Stimulated activated CD8-positive, alpha-beta memory T cell treated with anti-CD3 and anti-CD28 coated beads, Interleukin-7, amount 100 ng/mL, for 1 hour (primary cell): ENCODE data around the gene NDUFA6.
A peak's percentile ranks its signal among the peaks of the same experiment; 100 is the strongest.
"Not testable (repeated sequence)": the region's sequence is repeated elsewhere in the genome, so short reads cannot be mapped to it uniquely, and the experiment has no call there.

ENCODE experiments used
- DNase-seq, 2 donors: peaks; one replicate each; pipeline ENCODE4 v3.0.0-alpha.2; 2020; ENCODE audit warnings: low read depth in 2 of 2

Gene NDUFA6

DNA sequence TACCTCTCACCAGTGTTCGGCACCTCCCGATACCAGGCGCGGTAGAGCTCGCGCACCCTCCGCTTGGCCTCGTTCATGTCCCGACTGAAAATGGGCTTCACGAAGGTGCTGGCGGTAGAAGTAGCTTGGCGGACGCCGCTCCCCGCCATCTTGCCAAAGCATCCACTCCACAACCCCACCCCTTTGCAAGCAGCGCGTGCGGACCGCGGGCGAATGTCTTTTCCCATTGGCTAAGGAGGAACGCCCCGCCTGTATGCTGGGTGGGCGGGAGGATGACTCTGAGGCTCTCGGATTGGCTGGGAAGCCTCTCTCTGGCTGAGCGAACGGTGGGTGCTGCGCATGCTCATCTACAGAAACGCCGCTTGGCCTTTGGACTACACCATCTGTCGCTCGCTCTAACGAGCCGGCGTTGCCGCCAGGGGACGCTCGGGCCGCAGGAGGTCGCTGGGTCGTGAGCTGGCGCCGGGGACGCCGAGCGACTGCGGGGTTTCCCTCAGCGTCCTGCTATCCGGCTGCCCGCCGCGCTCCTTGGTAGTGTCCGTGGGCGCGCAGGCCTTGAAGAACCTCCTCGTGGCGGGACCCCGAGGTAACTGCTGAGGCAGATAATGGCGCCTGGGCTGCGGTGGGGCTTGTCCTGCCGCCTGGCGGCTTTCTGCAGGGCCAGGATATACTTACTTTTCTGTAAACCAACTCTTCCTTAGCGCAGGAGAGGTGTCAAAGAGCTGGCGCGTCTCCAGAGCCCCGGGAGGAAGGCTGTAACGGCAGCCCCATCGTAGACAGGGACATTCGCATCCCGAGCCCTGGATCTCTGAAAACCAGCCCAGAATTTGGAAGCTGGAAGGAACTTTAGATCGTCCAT is at the start of gene NDUFA6:
Gene NDUFA6, minus strand, starts transcription at position 177 of the 859 bp plus-strand sequence. Its CDS starts 28 bp downstream, at position 149.
- peak; percentile 93 for DNase-seq

- DNase-seq, result not testable (repeated sequence)
Measured at GRCh38 chr22:42140153-42140552, 49.6 kb upstream of the NDUFA6 start.

- DNase-seq, result not testable (repeated sequence)
Measured at GRCh38 chr22:42139508-42139907, 48.9 kb upstream of the NDUFA6 start.

GRCh38 chr22:42138972-42139371 is 48.4 kb upstream of the NDUFA6 start:
- DNase-seq, result no peak

DNA sequence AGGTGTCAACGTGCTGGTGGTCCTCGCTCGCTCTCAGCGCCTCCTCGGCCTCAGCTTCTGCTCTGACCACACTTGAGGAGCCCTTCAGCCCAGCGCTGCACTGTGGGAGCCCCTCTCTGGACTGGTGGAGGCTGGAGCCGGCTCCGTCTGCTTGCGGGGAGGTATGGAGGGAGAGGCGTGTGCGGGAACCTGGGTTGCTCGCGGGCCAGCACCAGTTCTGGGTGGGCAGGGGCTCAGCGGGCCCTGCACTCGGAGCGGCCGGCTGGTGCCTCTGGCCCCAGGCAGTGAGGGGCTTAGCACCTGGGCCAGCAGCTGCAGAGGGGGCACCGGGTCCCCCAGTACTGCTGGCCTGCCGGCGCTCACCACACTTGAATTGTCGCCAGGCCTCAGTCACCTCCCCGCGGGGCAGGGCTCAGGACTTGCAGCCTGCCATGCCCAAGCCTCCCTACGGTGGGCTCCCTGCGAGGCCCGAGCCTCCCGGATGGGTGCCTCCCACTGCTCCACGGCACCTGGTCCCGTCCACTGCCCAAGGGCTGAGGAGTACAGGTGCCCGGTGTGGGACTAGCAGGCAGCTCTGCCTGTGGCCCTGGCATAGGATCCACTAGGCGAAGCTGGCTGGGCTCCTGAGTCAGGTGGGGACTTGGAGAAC is 47.7 kb upstream of the NDUFA6 start:
- DNase-seq, result no peak

DNA sequence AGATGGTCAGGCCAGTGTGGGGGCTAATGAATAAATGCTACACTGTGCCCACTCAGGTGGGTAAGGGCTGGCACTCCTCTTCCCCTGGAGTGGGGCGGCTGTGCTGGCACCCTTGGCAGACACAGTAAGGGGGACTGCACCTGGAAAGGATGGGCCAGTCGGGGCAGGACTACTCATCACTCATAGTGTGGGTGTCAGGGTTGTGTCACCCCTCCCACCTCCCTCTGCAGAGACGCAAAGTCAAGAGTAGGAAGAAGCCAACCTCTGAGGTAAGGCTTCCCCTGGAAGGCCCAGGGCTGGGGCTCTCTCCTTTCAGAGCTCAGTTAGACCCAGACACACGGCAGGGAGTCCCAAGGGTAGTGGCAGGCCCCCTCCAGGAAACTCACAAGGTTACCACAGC is 45.1 kb upstream of the NDUFA6 start:
- not testable (repeated sequence) for DNase-seq

DNA sequence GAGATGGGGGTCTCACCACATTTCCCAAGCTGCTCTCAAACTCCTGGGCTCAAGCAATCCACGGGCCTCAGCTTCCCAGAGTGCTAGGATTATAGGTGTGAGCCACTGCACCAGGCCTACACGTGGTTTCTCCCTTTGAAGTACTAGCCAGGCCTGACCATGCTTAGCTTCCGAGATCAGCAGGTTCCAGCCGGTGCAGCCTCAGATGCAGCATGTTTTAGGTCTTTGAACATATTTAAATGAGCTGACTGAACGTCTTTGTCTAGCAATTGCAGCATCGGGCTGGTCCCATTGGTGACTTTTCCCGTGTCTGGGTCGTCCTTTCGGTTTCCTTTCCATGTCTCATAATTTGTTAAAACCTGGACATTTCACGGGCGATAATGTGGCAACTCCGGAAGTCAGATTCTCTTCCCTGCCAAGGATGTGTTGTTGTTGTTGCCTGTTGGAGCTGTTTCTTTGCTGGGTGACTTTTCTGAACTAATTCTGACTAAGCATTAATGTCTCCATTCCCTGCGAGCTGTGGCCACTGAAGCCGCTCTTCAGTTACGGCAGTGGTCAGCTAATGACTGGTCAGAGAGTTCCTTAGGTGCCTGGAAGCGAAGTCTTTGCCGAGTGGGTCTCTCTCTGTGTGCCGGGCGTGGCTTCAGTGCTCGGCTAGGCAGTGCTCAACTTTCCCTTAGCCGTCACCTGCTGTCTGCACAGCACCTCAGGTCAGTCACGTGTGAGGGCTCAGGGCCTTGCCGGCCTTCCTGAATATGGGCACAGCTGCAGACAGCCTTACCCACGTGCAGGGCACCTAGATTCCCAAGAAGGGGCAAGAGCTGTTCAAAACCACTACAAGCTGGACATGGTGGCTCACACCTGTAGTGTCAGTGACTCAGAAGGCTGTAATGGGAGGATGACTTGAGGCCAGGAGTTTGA is 43.8 kb upstream of the NDUFA6 start:
- DNase-seq, result no peak

- DNase-seq, result no peak
Measured at GRCh38 chr22:42132457-42132856, 41.9 kb upstream of the NDUFA6 start.

GRCh38 chr22:42131562-42131961 is 41.0 kb upstream of the NDUFA6 start:
- DNase-seq, result no peak

DNA sequence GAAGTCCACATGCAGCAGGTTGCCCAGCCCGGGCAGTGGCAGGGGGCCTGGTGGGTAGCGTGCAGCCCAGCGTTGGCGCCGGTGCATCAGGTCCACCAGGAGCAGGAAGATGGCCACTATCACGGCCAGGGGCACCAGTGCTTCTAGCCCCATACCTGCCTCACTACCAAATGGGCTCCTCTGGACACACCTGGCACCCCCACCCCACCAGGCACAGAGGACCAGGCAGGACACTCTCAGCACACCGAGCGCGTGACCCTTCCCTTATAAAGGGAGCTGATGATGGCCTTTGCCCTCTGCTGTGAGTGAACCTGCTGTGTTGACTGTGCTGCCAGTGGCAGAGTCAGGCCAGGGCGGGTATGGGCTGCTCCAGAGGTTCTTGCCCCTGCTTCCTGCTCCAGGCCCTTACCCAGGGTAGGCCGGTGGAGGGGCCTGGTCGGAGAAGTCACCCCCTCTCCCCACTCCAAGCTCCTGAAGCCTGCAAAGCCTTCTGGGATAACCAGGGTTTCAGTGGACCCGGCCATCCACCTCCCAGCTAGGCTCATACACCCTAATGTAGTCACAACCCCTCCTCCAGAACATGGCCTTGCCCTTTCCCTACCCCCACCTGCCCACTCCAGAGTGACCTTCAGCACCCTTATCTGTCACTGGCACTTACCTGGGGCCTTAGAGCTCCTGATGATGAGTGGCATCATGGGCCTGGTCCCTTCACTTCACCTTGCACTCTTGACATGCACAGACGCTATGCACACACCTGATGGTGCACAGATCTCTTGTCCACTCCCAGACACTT is 40.3 kb upstream of the NDUFA6 start, which contains the start of gene CYP2D6:
Gene CYP2D6, minus strand, starts transcription at position 172 of the 793 bp plus-strand sequence. Its CDS starts 19 bp downstream, at position 153.
- not testable (repeated sequence) for DNase-seq

- not testable (repeated sequence) for DNase-seq
Measured at GRCh38 chr22:42130182-42130581, 39.6 kb upstream of the NDUFA6 start.

- not testable (repeated sequence) for DNase-seq
Measured at GRCh38 chr22:42128776-42129694, 38.5 kb upstream of the NDUFA6 start.

GRCh38 chr22:42128007-42128406 is 37.4 kb upstream of the NDUFA6 start:
- not testable (repeated sequence) for DNase-seq

DNA sequence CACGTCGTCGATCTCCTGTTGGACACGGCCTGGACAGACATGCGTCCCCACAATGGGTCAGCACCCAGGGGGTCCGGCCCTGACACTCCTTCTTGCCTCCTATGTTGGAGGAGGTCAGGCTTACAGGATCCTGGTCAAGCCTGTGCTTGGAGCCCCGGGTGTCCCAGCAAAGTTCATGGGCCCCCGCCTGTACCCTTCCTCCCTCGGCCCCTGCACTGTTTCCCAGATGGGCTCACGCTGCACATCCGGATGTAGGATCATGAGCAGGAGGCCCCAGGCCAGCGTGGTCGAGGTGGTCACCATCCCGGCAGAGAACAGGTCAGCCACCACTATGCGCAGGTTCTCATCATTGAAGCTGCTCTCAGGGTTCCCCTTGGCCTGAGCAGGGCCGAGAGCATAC is 37.0 kb upstream of the NDUFA6 start:
- no peak for DNase-seq

- DNase-seq, result not testable (repeated sequence)
Measured at GRCh38 chr22:42123529-42123928, 33.0 kb upstream of the NDUFA6 start.

DNA sequence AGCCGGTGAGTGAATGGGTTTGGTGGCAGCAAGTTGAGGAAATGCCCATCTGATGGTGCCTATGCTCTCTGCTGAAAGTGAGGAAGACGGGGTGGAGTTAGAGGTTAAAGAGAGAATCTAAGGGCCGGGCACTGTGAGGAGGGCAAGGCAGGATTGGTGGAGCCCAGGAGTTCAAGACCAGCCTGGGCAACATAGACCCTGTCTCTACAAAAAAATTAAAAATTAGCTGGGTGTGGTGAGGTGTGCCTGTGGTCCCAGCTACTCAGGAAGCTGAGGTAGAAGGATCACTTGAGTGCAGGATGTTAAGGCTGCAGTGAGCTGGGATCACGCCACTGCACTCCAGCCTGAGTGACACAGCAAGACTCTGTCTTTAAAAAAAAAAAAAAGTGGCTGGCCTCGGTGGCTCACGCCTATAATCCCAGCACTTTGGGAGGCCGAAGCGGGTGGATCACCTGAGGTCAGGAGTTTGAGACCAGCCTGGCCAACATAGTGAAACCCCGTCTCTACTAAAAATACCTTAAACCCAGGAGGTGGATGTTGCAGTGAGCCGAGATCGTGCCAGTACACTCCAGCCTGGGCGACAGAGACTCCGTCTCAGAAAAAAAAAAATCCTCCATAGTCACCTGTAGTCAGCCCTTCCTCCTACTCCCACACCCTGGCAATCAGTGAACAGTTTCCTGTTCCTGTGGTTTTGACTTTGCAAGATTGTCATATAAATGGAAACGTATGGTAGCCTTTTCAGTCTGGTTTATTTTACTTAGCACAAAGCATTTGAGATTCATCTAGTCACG is 29.9 kb upstream of the NDUFA6 start:
- not testable (repeated sequence) for DNase-seq

DNA sequence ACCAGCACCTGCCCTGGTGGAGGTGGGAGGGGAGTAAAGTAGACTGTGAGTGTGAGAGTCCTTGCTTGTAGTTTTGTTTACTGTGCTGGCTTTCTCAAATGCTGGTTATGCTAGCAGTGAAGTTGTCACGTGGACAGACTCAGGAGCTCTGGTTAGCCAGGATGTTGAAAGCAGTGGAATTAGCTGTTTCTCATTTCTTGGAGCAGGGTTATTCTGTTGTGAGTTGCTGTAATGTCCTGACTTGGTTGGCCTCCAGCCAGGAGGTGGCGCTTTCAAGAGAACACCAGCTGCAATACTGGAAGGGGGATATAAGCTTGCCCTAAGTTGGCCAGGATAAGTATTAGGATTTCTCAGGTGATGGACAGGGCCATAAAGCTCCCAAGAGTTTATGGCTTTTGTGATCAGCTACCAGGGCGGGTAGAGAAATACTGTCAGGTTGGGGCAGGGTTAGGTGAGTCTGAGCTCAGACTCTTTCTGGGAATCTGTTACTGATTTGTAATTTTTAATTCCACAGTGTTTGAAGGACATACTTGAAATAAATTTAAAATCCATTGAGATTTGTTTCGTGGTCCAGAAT is 26.4 kb upstream of the NDUFA6 start:
- no peak for DNase-seq

GRCh38 chr22:42115420-42115830 is 24.9 kb upstream of the NDUFA6 start:
- DNase-seq, result not testable (repeated sequence)

DNA sequence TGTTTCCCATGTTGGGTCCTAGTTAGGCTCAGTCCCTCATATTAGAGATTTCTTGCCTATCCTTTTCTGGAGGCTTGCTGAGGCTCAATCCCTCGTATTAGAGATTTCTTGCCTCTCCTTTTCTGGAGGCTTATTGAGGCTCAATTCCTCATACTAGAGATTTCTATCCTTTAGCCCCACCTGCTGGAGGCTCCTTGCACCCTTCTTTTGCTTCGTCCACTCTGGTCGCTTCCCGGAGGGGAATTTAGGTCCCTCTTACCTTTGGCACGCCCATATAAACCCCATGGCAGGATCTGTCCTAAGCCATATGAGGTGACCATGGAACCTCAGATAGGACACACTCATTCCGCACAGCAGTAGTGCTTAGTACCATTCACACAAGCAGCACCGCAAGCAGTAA is 24.1 kb upstream of the NDUFA6 start:
- no peak for DNase-seq
